WTC11 (cell line): ENCODE results near the gene CDH22. TPM values are rescaled to one million over a fixed set of nuclear protein-coding genes. Genes with fewer than 3 reads are reported as not detected.

Experiments used
- ATAC-seq: fragments of 200-7000 bp; cut with Tn5 transposase; 2 replicates; pipeline ENCODE4 v1.10.0; 2021; ENCODE audit warnings: mild to moderate bottlenecking, moderate library complexity
- CTCF ChIA-PET: fragments of 300-600 bp; sonication (Branson Sonifier 250); formaldehyde crosslinking; loops from one replicate; lab custom pipeline; 2021; ENCODE audit warnings: antibody characterized with exemption; lab: Charles Lee
- POLR2A ChIA-PET: fragments of 350-600 bp; sonication (Branson Sonifier 250); formaldehyde crosslinking; loops from one replicate; lab custom pipeline; 2021; ENCODE audit warnings: antibody characterized with exemption; lab: Charles Lee
- DNase-seq: peaks from one replicate; pipeline ENCODE4 v3.0.0; 2021; ENCODE audit warnings: low spot score
- H3K27ac Mint-ChIP-seq: 2 replicates; pipeline ENCODE4 v1.8.0; 2021; ENCODE audit warnings: mixed read lengths
- H3K27me3 Mint-ChIP-seq: 2 replicates; pipeline ENCODE4 v1.8.0; 2021; ENCODE audit warnings: low read depth, mild to moderate bottlenecking, moderate library complexity, mixed read lengths
- H3K36me3 Mint-ChIP-seq: 2 replicates; pipeline ENCODE4 v1.8.0; 2021; ENCODE audit warnings: mixed read lengths
- H3K4me1 Mint-ChIP-seq: 2 replicates; pipeline ENCODE4 v1.8.0; 2022; ENCODE audit warnings: mixed read lengths
- H3K4me3 Mint-ChIP-seq: 2 replicates; pipeline ENCODE4 v1.8.0; 2021; ENCODE audit warnings: mild to moderate bottlenecking, moderate library complexity, mixed read lengths
- H3K9me3 Mint-ChIP-seq: 2 replicates; pipeline ENCODE4 v1.8.0; 2021; ENCODE audit warnings: mixed read lengths
- ELF4 ChIP-seq: sonication (generic); formaldehyde crosslinking; IDR thresholded peaks from 2 replicates; pipeline ENCODE4 v1.8.1; 2022; ENCODE audit warnings: low read depth, mild to moderate bottlenecking, moderate library complexity, missing genetic modification reagents
- GABPB1 ChIP-seq: sonication (generic); formaldehyde crosslinking; IDR thresholded peaks from 2 replicates; pipeline ENCODE4 v1.8.1; 2023; ENCODE audit warnings: mild to moderate bottlenecking, missing genetic modification reagents
- GRHL2 ChIP-seq: fragments of 250-450 bp; sonication (Bioruptor Pico); IDR thresholded peaks from 2 replicates; pipeline ENCODE4 v1.8.0; 2022; ENCODE audit warnings: mild to moderate bottlenecking, moderate library complexity; ENCODE audit not compliant: insufficient replicate concordance, severe bottlenecking
- IRF2 ChIP-seq: sonication (generic); formaldehyde crosslinking; IDR thresholded peaks from 2 replicates; pipeline ENCODE4 v1.8.0; 2022; ENCODE audit warnings: low read depth, missing genetic modification reagents, borderline replicate concordance
- MYBL2 ChIP-seq: sonication (generic); formaldehyde crosslinking; IDR thresholded peaks from 2 replicates; pipeline ENCODE4 v1.8.1; 2023; ENCODE audit warnings: mild to moderate bottlenecking, moderate library complexity, missing genetic modification reagents
- NFATC4 ChIP-seq: fragments of 250-450 bp; sonication (Bioruptor Pico); IDR thresholded peaks from 2 replicates; pipeline ENCODE4 v1.9.0; 2021; ENCODE audit warnings: mild to moderate bottlenecking
- NFYB ChIP-seq: sonication (generic); formaldehyde crosslinking; conservative IDR thresholded peaks from 2 replicates; pipeline ENCODE4 v1.8.0; 2022; ENCODE audit warnings: low read depth, missing genetic modification reagents
- SOX15 ChIP-seq: fragments of 250-450 bp; sonication (Bioruptor Pico); IDR thresholded peaks from 2 replicates; pipeline ENCODE4 v1.9.0; 2021; ENCODE audit warnings: mild to moderate bottlenecking
- TCF7 ChIP-seq: sonication (generic); formaldehyde crosslinking; IDR thresholded peaks from 2 replicates; pipeline ENCODE4 v1.8.0; 2022; ENCODE audit warnings: mild to moderate bottlenecking, low read depth, missing genetic modification reagents, moderate library complexity
- USF1 ChIP-seq: sonication (generic); formaldehyde crosslinking; IDR thresholded peaks from 2 replicates; pipeline ENCODE4 v1.8.0; 2022; ENCODE audit warnings: mild to moderate bottlenecking, missing genetic modification reagents
- ZNF121 ChIP-seq: sonication (generic); formaldehyde crosslinking; IDR thresholded peaks from 2 replicates; pipeline ENCODE4 v1.8.0; 2023; ENCODE audit warnings: missing genetic modification reagents
- ZNF219 ChIP-seq: sonication (generic); formaldehyde crosslinking; IDR thresholded peaks from 2 replicates; pipeline ENCODE4 v1.8.0; 2023; ENCODE audit warnings: missing genetic modification reagents, mild to moderate bottlenecking, borderline replicate concordance
- ZNF281 ChIP-seq: sonication (generic); formaldehyde crosslinking; IDR thresholded peaks from 2 replicates; pipeline ENCODE4 v1.8.0; 2023; ENCODE audit warnings: mild to moderate bottlenecking, missing genetic modification reagents
- ZNF317 ChIP-seq: sonication (generic); formaldehyde crosslinking; IDR thresholded peaks from 2 replicates; pipeline ENCODE4 v1.8.1; 2023; ENCODE audit warnings: low read depth, mild to moderate bottlenecking, moderate library complexity, missing genetic modification reagents, borderline replicate concordance
- ZNF396 ChIP-seq: fragments of 250-450 bp; sonication (Bioruptor Pico); IDR thresholded peaks from 2 replicates; pipeline ENCODE4 v1.8.0; 2021; ENCODE audit warnings: mild to moderate bottlenecking, moderate library complexity, borderline replicate concordance
- ZNF416 ChIP-seq: fragments of 250-450 bp; sonication (Bioruptor Pico); IDR thresholded peaks from 2 replicates; pipeline ENCODE4 v1.9.0; 2021; ENCODE audit warnings: mild to moderate bottlenecking, inconsistent platforms
- ZNF423 ChIP-seq: fragments of 250-450 bp; sonication (Bioruptor Pico); IDR thresholded peaks from 2 replicates; pipeline ENCODE4 v2.1.2; 2022; ENCODE audit warnings: mild to moderate bottlenecking, moderate library complexity
- ZNF532 ChIP-seq: fragments of 250-450 bp; sonication (Bioruptor Pico); IDR thresholded peaks from 2 replicates; pipeline ENCODE4 v1.9.0; 2021; ENCODE audit warnings: mild to moderate bottlenecking, borderline replicate concordance
- ZNF671 ChIP-seq: fragments of 250-450 bp; sonication (Bioruptor Pico); IDR thresholded peaks from 2 replicates; pipeline ENCODE4 v1.8.0; 2021; ENCODE audit warnings: mild to moderate bottlenecking
- total RNA-seq: library from RNA; stranded (reverse); gene quantifications from 3 replicates; pipeline ENCODE4 v1.2.3, GENCODE V29; 2021
- TF ChIP-seq, protein P1 (sequence below): sonication (generic); formaldehyde crosslinking; IDR thresholded peaks from 2 replicates; pipeline ENCODE4 v1.8.1; 2023; ENCODE audit warnings: mild to moderate bottlenecking, missing genetic modification reagents
- TF ChIP-seq, protein P2 (sequence below): sonication (generic); formaldehyde crosslinking; IDR thresholded peaks from 2 replicates; pipeline ENCODE4 v1.8.1; 2023; ENCODE audit warnings: mild to moderate bottlenecking, missing genetic modification reagents

Gene CDH22
- total RNA-seq, 1 experiment from 2014 or later = 0.13 TPM

DNA sequence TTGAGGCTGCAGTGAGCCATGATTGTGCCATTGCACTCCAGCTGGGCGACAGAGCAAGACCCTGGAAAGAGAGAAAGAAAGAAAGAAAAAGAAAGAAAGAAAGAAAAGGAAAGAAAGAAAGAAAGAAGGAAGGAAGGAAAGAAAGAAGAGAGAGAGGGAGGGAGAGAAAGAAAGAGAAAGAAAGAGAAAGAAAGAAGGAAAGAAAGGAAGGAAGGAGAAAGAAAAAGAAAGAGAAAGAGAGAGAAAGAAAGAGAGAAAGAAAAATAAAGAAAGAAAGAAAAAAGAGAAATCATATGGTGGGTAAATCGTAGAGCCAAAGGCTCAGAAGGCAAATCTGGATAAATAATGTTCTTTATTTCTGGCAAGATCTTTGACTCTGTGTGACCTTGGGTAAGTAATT is 136.8 kb downstream of the CDH22 start:
- ATAC-seq = no peak
- Mint-ChIP-seq H3K4me1 (no peaks in the 10 kb centered on the region), H3K9me3 (no peaks in the 10 kb centered on the region), H3K36me3 (no peaks in the 10 kb centered on the region), H3K27me3 (peaks cover 58% of the 10 kb centered on the region), H3K27ac (no peak overlapping the region), H3K4me3 (no peak overlapping the region)
- TF ChIP-seq, protein P1, sequence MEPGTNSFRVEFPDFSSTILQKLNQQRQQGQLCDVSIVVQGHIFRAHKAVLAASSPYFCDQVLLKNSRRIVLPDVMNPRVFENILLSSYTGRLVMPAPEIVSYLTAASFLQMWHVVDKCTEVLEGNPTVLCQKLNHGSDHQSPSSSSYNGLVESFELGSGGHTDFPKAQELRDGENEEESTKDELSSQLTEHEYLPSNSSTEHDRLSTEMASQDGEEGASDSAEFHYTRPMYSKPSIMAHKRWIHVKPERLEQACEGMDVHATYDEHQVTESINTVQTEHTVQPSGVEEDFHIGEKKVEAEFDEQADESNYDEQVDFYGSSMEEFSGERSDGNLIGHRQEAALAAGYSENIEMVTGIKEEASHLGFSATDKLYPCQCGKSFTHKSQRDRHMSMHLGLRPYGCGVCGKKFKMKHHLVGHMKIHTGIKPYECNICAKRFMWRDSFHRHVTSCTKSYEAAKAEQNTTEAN (CRISPR knock-in tag) = no peak
- TF ChIP-seq MYBL2 (CRISPR knock-in tag) = no peak
- no peak for TF ChIP-seq ZNF281
- TF ChIP-seq NFYB = no peak
- TF ChIP-seq SOX15 (CRISPR knock-in tag) = no peak
- TF ChIP-seq ZNF671 (CRISPR knock-in tag) = no peak
- TF ChIP-seq, protein P2, sequence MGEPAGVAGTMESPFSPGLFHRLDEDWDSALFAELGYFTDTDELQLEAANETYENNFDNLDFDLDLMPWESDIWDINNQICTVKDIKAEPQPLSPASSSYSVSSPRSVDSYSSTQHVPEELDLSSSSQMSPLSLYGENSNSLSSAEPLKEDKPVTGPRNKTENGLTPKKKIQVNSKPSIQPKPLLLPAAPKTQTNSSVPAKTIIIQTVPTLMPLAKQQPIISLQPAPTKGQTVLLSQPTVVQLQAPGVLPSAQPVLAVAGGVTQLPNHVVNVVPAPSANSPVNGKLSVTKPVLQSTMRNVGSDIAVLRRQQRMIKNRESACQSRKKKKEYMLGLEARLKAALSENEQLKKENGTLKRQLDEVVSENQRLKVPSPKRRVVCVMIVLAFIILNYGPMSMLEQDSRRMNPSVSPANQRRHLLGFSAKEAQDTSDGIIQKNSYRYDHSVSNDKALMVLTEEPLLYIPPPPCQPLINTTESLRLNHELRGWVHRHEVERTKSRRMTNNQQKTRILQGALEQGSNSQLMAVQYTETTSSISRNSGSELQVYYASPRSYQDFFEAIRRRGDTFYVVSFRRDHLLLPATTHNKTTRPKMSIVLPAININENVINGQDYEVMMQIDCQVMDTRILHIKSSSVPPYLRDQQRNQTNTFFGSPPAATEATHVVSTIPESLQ (CRISPR knock-in tag) = no peak
- no peak for TF ChIP-seq ZNF416 (CRISPR knock-in tag)
- no peak for TF ChIP-seq ZNF532 (CRISPR knock-in tag)
- no peak for TF ChIP-seq TCF7 (CRISPR knock-in tag)
- TF ChIP-seq USF1 = no peak
- ChIA-PET CTCF (interaction anchor here (0.8 to 6.9 kb wide), 3 partner anchors 11 to 177 kb away, joined by 3 to 72 read pairs (median 23); no protein-coding TSS in a partner anchor), POLR2A (no interaction called here)
- DNase-seq = no peak

- ChIA-PET CTCF (interaction anchor here (1.4 kb wide), 1 partner anchor 33 kb away, joined by 3 read pairs; no protein-coding TSS in a partner anchor), POLR2A (no interaction called here)
- DNase-seq (no peak), ATAC-seq (no peak)
- Mint-ChIP-seq H3K27ac (no peak overlapping the region), H3K4me3 (no peak overlapping the region), H3K9me3 (no peaks in the 10 kb centered on the region), H3K36me3 (no peaks in the 10 kb centered on the region), H3K4me1 (no peaks in the 10 kb centered on the region), H3K27me3 (peaks cover 43% of the 10 kb centered on the region)
- TF ChIP-seq ZNF121 (CRISPR knock-in tag) (no peak), GRHL2 (CRISPR knock-in tag) (no peak), ELF4 (CRISPR knock-in tag) (no peak), ZNF396 (no peak), ZNF423 (CRISPR knock-in tag) (no peak), GABPB1 (CRISPR knock-in tag) (no peak), ZNF219 (CRISPR knock-in tag) (no peak), ZNF317 (no peak), NFATC4 (no peak), IRF2 (CRISPR knock-in tag) (no peak)
- TF ChIP-seq, protein P2 (CRISPR knock-in tag) = no peak
Measured at GRCh38 chr20:46169245-46170171, 138.8 kb downstream of the CDH22 start.
